Endothelial cell of umbilical vein (primary cell): Measurements from ENCODE around the gene PRRG1. TPM values are rescaled to one million over a fixed set of nuclear protein-coding genes. Genes with fewer than 3 reads are reported as not detected.
"Not testable (repeated sequence)": the region's sequence is repeated elsewhere in the genome, so short reads cannot be mapped to it uniquely, and the experiment has no call there.

Experiments
- BruUV-seq: library from RNA; stranded (reverse); fragments of 400-500 nt; replicated peaks from 2 replicates; lab custom pipeline; 2021; lab: Mats Ljungman, UMichigan
- CTCF ChIA-PET: fragments of 300-600, 350-600 bp; sonication (Branson Sonifier 250); formaldehyde crosslinking; loops from one replicate; lab custom pipeline; 2021; ENCODE audit warnings: antibody characterized with exemption, inconsistent platforms; lab: Charles Lee
- POLR2A ChIA-PET: fragments of 300-600, 350-600 bp; sonication (Branson Sonifier 250); formaldehyde crosslinking; loops from one replicate; lab custom pipeline; 2021; ENCODE audit warnings: antibody characterized with exemption, inconsistent platforms; lab: Charles Lee
- DNase-seq: peaks from one replicate; pipeline ENCODE4 v3.0.0-alpha.2; 2011; ENCODE audit warnings: low read depth, low spot score
- FAIRE-seq: peaks from 2 replicates; lab custom pipeline; 2011; peaks lifted over from hg19 to GRCh38; lab: Jason Lieb, UNC
- H2AFZ ChIP-seq: 2 replicates; pipeline ENCODE4 v1.6.0; 2012; ENCODE audit warnings: low read depth, low read length, control low read depth, inconsistent platforms
- H3K27ac ChIP-seq: 2 replicates; pipeline ENCODE4 v1.5.1; 2011; ENCODE audit warnings: low read depth, mild to moderate bottlenecking, control low read depth, low read length, moderate library complexity; ENCODE audit not compliant: insufficient read depth
- H3K27me3 ChIP-seq, 2 experiments: 2 replicates each; pipeline versions ENCODE4 v1.6.0 to v1.6.1; 2011; ENCODE audit warnings: low read length in 2 of 2, mixed read lengths in 1 of 2; ENCODE audit not compliant: control insufficient read depth in 2 of 2, insufficient read depth in 2 of 2
- H3K36me3 ChIP-seq, 2 experiments: 2 replicates in 1 of 2; 3 replicates in 1 of 2; pipeline ENCODE4 v1.5.1; 2011; ENCODE audit warnings: low read length in 2 of 2, mild to moderate bottlenecking in 1 of 2, moderate library complexity in 1 of 2; ENCODE audit not compliant: control insufficient read depth in 2 of 2, insufficient read depth in 2 of 2; ENCODE audit errors: extremely low read depth in 1 of 2
- H3K4me1 ChIP-seq: 3 replicates; pipeline ENCODE4 v1.5.1; 2011; ENCODE audit warnings: mild to moderate bottlenecking, low read length; ENCODE audit not compliant: control insufficient read depth, insufficient read depth; ENCODE audit errors: extremely low read depth
- H3K4me2 ChIP-seq: 2 replicates; pipeline ENCODE4 v1.6.1; 2011; ENCODE audit warnings: low read length, control low read depth, mixed read lengths; ENCODE audit not compliant: insufficient read depth
- H3K4me3 ChIP-seq, 3 experiments: fragments of 200-600 bp in 1 of 3; sonication (generic), shearing (Covaris generic) in 1 of 3; replicated peaks in 1 of 3; 2 replicates each; pipeline ENCODE4 v1.5.1; 2011 to 2016; ENCODE audit warnings: control low read depth in 3 of 3, low read length in 3 of 3, mild to moderate bottlenecking in 2 of 3, inconsistent platforms in 1 of 3, low read depth in 1 of 3, moderate library complexity in 1 of 3; ENCODE audit not compliant: insufficient read depth in 1 of 3
- H3K79me2 ChIP-seq: 2 replicates; pipeline ENCODE4 v1.6.0; 2012; ENCODE audit warnings: low read length, inconsistent platforms; ENCODE audit not compliant: control insufficient read depth, insufficient read depth
- H3K9ac ChIP-seq: replicated peaks from 2 replicates; pipeline ENCODE3; 2011; ENCODE audit warnings: low read length, control low read depth; ENCODE audit not compliant: insufficient read depth; ENCODE audit errors: extremely low read depth
- H3K9me1 ChIP-seq: replicated peaks from 3 replicates; pipeline ENCODE4 v1.6.0; 2011; ENCODE audit warnings: mild to moderate bottlenecking, low read length; ENCODE audit not compliant: control insufficient read depth, insufficient read depth; ENCODE audit errors: extremely low read depth
- H3K9me3 ChIP-seq: replicated peaks from 2 replicates; pipeline ENCODE4 v1.5.1; 2012; ENCODE audit warnings: low read length, inconsistent platforms; ENCODE audit not compliant: control insufficient read depth, insufficient read depth
- H4K20me1 ChIP-seq: replicated peaks from 2 replicates; pipeline ENCODE3; 2011; ENCODE audit warnings: mild to moderate bottlenecking, low read length; ENCODE audit not compliant: control insufficient read depth, insufficient read depth; ENCODE audit errors: extremely low read depth
- CTCF ChIP-seq, 2 donors: IDR thresholded peaks; 1 replicate in 1 of 2; 2 replicates in 1 of 2; pipeline ENCODE4 v1.5.1; 2011; ENCODE audit warnings: low read length in 2 of 2, mild to moderate bottlenecking in 2 of 2, moderate library complexity in 2 of 2, control low read depth in 1 of 2, inconsistent platforms in 1 of 2, low read depth in 1 of 2; ENCODE audit not compliant: insufficient read depth in 1 of 2; ENCODE audit errors: extremely low read depth in 1 of 2
- EZH2 ChIP-seq: IDR thresholded peaks from 2 replicates; pipeline ENCODE4 v1.6.1; 2012; ENCODE audit warnings: borderline replicate concordance, low read depth, mild to moderate bottlenecking, moderate library complexity, low read length, inconsistent platforms; ENCODE audit not compliant: severe bottlenecking
- FOS ChIP-seq: IDR thresholded peaks from 2 replicates; pipeline ENCODE4 v1.6.1; 2011; ENCODE audit warnings: mild to moderate bottlenecking, low read length, moderate library complexity, borderline replicate concordance; ENCODE audit not compliant: insufficient read depth
- GATA2 ChIP-seq: IDR thresholded peaks from 2 replicates; pipeline ENCODE4 v1.7.0; 2011; ENCODE audit warnings: low read depth, mild to moderate bottlenecking, moderate library complexity, mixed read lengths, low read length; ENCODE audit not compliant: insufficient read length, insufficient read depth
- JUN ChIP-seq: IDR thresholded peaks from 2 replicates; pipeline ENCODE4 v1.6.1; 2011; ENCODE audit warnings: borderline replicate concordance, low read depth; ENCODE audit not compliant: insufficient read length, insufficient read depth
- MAX ChIP-seq: IDR thresholded peaks from 2 replicates; pipeline ENCODE4 v1.6.1; 2011; ENCODE audit not compliant: insufficient read depth, insufficient read length
- MYC ChIP-seq: IDR thresholded peaks from one replicate; pipeline ENCODE4 v1.6.1; 2011; ENCODE audit warnings: mild to moderate bottlenecking, low read depth, low read length
- POLR2A ChIP-seq: IDR thresholded peaks from 2 replicates; pipeline ENCODE4 v1.6.1; 2012; ENCODE audit warnings: low read depth, mild to moderate bottlenecking, control low read depth, low read length
- POLR2AphosphoS5 ChIP-seq: IDR thresholded peaks from 2 replicates; pipeline ENCODE4 v1.6.1; 2012; ENCODE audit warnings: low read depth, mild to moderate bottlenecking, control low read depth, low read length, moderate library complexity; ENCODE audit not compliant: insufficient read depth
- dilution Hi-C: fragments of 300-500 bp; cut with MboI; formaldehyde crosslinking; loops from one replicate; pipeline ENCODE4 v1.15.0; 2019; ENCODE audit warnings: low sequenced_read_pairs; ENCODE audit not compliant: extremely low pct_ligation_motif_present
- intact Hi-C: fragments of 100-400 bp; cut with micrococcal nuclease; formaldehyde crosslinking; loops from one replicate; pipeline ENCODE4 v1.10.0; 2022
- polyA plus RNA-seq, 4 experiments: library from polyadenylated mRNA; depleted of rRNA in 3 of 4; stranded (reverse) in 3 of 4; unstranded in 1 of 4; fragments of >200 nt; gene quantifications; 2 replicates each; pipeline versions ENCODE4 v1.2.1 to v1.2.3, GENCODE V29; 2011 to 2012; ENCODE audit warnings: missing spikeins in 1 of 4
- total RNA-seq: library from RNA; stranded (reverse); gene quantifications from 2 replicates; pipeline ENCODE4 v1.2.3, GENCODE V29; 2021

Gene PRRG1
- total and polyA plus RNA-seq, 2 donors (not counting 3 experiments of a cell fraction or from before 2014, with no cell fraction given): 37.6 to 46.3 TPM

- BruUV-seq, H3K27ac ChIP-seq, H4K20me1 ChIP-seq, H3K9me3 ChIP-seq, H3K79me2 ChIP-seq, H3K36me3 ChIP-seq, H2AFZ ChIP-seq, dilution Hi-C loops, DNase-seq, H3K4me3 ChIP-seq, H3K4me1 ChIP-seq, H3K27me3 ChIP-seq, FAIRE-seq, H3K9me1 ChIP-seq, H3K9ac ChIP-seq, CTCF ChIA-PET, H3K4me2 ChIP-seq, intact Hi-C loops, POLR2A ChIA-PET: not testable (repeated sequence)
Measured at GRCh38 chrX:37498323-37498722, 149.2 kb downstream of the PRRG1 start.

GRCh38 chrX:37499649-37500048, 150.5 kb downstream of the PRRG1 start:
- H3K79me2 ChIP-seq, DNase-seq, H3K36me3 ChIP-seq, CTCF ChIA-PET, POLR2A ChIA-PET, FAIRE-seq, H3K9ac ChIP-seq, H3K4me2 ChIP-seq, H3K4me1 ChIP-seq, dilution Hi-C loops, H3K9me1 ChIP-seq, H3K27ac ChIP-seq, intact Hi-C loops, H4K20me1 ChIP-seq, H3K27me3 ChIP-seq, H3K4me3 ChIP-seq, H2AFZ ChIP-seq, BruUV-seq, H3K9me3 ChIP-seq: not testable (repeated sequence)

GRCh38 chrX:37504991-37505390, 155.8 kb downstream of the PRRG1 start:
- H3K4me3 ChIP-seq: no peak overlapping the region
- no peak overlapping the region for H3K4me2 ChIP-seq
- no TSS peak for BruUV-seq
- ChIA-PET POLR2A (no interaction called here), CTCF (no interaction called here)
- H3K9me1 ChIP-seq: no peaks in the 10 kb centered on the region
- no peaks in the 10 kb centered on the region for H3K36me3 ChIP-seq
- no peak overlapping the region for H2AFZ ChIP-seq
- no peaks in the 10 kb centered on the region for H3K9me3 ChIP-seq
- H3K27me3 ChIP-seq: no peaks in the 10 kb centered on the region
- no peak overlapping the region for H3K9ac ChIP-seq
- intact Hi-C loops: no loop called here
- H3K79me2 ChIP-seq: no peaks in the 10 kb centered on the region
- no peak overlapping the region for H3K27ac ChIP-seq
- H4K20me1 ChIP-seq: no peaks in the 10 kb centered on the region
- H3K4me1 ChIP-seq: no peaks in the 10 kb centered on the region
- DNase-seq (no peak), FAIRE-seq (no peak)
- TF ChIP-seq GATA2 (no peak), EZH2 (no peak), POLR2AphosphoS5 (no peak), POLR2A (no peak), MYC (no peak), MAX (no peak), JUN (no peak), CTCF (IDR thresholded peaks at IDR 0.05; ENCODE audit: extremely low read depth in 1 of 2, insufficient read depth in 1 of 2, low read depth in 1 of 2, low read length in 2 of 2) (no peak), FOS (no peak)
- dilution Hi-C loops: no loop called here
